Dermis microvascular lymphatic vessel endothelial cell (primary cell): ENCODE results near the gene FCGR3A. TPM values are rescaled to one million over a fixed set of nuclear protein-coding genes. Genes with fewer than 3 reads are reported as not detected.

Experiments used
- DNase-seq, 2 donors: peaks; one replicate each; pipeline versions ENCODE4 v3.0.0 to v3.0.0-alpha.2; 2010; ENCODE audit warnings: low read depth in 2 of 2
- total RNA-seq: library from RNA; depleted of rRNA; stranded (reverse); fragments of >200 nt; gene quantifications from 2 replicates; pipeline ENCODE4 v1.2.1, GENCODE V29; 2014

Gene FCGR3A
- total RNA-seq, 1 donor from 2014 or later = not detected

DNA sequence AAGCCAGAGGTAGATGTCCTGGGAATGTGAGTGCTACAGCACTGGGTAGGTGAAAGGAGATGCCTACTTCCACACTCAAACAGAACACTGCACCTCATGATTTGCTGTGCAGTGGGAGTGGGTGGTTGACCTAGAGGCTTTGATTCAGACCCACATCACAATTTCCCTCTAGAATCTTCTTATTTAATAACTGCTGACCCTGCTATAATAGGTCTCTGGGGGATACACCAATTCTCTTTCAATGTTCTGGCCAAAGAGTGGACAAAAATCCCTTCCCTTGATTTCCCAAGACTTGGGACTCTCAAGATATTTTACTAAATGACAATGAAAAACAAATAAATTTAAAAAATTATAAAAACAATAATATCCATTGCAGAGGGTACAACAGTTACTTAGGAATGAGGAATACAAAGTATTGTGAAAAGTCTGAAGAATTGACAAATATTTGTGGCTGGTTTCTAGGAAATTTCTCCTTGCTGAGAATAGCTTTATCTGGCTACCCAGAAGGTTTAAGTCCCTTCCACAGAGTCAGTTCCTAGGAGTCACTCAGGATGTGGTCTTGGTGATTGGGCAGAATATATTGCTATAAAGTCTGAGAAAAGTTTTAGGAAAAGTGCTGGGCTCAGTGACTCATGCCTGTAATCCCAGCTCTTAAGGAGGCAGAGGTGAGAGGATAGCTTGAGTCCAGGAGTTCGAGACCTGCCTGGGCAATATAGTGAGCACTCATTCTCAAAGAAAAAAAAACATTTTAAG, 46.8 kb downstream of the FCGR3A start:
- DNase-seq = no peak

DNA sequence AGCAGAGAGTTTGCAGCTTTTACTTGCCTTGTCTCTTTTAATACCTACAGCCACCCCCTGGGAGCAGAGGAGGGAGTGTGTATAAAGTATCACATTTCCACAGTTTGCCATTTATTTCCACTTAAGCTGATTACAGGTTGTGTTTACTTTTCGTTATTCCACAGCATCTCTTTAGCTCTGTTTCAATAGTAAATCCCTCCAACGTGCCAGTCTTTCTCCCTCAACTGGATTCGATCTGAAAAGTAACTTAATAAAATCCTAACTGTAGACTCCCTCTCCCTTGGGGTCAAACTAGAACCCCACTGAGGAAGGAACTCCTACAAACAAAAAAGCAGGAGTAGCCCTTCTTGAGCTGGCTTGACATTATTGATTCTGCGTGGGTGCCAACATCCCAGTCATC, 47.4 kb downstream of the FCGR3A start:
- no peak for DNase-seq

DNA sequence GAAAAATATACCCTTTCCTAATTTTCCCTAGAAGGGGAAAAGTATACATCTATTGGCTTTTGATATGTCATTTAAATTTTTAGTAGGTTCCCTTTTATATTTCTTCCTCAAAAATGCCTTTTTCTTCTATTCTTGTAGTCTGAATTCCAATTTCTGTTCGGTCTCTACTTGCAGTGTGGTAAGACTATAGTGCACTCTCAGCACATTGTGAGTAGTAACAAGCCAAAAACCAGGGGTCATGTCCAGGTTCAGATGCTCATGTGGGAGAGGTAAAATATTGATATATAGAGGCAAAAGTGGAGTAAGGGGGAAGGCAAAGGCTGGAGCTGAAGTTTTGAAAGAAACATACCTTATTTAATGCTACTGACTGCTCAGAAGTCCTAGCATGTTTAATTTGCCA, 48.4 kb downstream of the FCGR3A start:
- no peak for DNase-seq

DNA sequence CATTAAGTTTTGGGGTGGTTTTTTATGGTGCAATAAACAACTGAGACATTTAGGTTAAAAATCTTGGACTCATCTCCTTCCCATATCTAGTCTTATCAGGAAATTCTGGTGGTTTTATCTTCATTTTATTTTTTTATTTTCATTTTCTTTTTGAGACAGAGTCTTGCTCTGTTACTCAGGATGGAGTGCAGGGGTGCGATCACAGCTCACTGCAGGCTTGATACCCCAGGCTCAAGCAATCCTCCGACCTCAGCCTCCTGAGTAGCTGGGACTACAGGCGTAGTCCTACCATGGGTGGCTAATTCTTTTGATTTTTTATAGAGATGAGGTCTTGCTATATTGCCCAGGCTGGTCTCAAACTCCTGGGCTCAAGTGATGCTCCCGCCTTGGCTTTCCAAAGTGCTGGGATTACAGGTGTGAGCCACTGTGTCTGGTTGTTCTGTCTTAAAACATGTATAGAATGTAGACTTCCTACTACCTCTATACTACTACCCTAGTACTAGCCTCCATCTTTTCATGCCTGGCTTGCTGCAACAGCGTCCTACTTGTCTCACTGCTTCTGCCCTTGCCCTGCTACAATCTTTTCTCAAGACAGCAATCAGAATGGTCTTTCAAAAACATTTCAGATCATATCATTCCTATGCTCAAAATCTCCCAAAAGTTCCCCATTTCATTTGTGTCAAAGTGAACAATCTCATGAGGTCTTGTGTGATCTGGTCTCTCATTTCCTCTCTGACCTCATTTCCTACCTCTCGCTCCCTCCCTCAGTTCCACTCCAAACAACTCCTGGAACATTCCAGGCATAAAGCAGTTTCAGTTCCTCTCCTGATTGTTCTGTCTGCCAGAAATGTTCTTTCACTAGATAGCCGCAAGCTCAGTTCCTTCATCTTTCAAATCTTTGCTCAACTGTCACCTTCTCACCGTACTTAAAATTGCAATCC, 50.2 kb downstream of the FCGR3A start:
- peak; percentile 49 to 70 for DNase-seq

DNA sequence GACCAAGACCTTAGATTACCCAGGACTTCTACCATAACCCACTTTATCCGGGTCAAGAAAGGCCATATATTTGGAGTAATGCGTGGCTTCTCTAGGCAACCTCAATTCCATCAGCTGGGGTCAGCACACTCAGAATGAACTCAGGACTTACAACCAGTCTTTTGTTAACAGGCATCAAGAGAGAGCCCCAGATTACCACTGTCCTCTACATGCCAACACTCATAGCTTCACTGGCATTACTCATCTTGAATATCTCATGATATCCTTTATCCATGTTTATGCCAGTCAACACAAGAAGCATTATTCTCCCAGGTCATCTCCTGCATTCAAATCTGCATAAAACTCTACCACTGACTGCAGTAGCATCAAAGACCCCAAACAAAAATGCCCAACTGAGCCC, 51.0 kb downstream of the FCGR3A start:
- DNase-seq = no peak

DNA sequence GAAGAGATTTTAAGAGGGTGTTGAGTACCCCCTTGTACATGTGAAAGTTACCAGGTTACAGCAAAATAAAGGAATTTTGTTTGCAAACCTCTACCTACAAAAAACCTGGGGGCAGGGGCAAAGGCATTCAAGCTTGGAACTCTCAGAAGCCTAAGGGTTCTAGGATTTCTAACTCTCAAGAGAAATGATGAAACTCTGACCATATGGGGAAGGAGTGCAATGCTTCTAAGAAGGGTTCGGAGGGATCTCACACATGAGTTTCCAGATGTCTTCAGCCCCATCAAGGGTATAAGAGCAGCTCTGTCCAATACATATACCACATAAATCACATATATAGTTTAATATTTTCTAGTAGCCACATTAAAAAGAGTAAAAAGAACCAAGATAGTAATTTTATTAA, 51.7 kb downstream of the FCGR3A start:
- no peak for DNase-seq

DNA sequence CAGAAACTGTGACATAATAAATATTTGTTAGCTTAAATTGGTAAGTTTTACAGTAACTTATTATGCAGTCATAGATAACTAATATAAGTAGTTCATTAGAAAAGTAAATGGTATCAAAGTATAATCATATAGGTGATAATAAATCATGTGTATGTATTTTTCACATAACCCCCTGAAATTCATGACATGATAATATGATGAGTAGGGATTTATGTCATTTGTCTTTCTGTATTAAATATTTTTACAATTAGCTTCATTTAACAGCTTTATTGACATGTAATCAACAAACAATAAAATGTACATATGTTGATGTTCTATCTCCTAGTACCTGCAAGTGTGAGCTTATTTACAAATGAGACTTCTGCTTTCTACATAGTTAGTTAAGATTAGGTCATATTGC, 54.1 kb downstream of the FCGR3A start:
- DNase-seq = no peak

DNA sequence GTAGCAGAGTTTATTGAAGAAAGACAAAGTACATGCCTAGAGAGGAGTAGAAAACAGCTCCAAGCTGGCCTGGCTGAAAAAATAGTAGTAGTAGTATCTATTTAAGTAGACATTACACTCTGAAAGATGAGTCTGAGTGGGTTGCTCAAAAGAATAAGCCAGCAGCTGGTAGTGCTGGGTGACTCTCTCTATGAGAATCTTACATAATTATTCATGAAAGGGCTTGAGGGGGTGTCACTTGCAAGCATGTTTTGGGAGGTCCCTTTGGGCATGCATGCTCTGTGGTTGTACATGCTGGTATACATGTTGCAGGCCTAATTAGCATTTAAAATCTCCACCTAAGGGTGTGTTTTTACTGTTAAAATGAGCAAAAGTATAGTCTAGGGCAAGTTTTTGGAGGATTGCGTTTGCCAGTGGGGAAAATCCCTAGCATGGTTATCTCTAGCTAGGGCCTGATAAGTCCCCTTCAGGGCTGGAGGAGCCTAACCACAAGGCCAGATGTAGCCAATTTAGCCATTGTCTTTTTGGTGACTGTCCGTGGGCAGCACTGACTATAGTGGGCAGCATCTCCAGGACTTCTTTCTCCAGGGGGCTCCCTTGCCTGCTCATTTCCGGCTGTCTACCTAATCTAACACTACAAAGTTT, 55.4 kb downstream of the FCGR3A start:
- no peak for DNase-seq

DNA sequence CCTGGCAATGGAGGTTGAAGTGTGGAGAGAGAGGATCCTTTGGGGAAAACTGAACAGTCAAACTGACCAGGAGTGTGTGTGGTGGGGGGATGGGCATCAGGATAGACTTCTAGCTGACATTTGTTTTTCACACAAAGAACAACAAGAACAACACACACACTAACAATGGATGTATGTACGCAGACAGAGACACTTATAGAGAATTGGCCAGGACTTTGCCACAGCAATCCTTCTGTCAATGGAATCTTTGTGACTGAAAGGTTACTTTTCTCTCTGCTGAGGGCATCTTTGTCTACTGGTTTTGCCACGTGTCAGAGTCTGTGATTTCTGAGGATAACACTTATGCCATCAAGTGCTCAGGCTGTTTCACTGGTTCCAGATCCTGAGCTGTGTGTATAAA, 56.8 kb downstream of the FCGR3A start:
- no peak for DNase-seq

Other genes starting within 250 kb of the FCGR3A start
- 1.5 and 2.0 TPM in 2 replicates for gene MPZ, start 239.8 kb downstream of the FCGR3A start, total RNA-seq
- 18.0 and 21.5 TPM in 2 replicates for gene SDHC, start 235.4 kb downstream of the FCGR3A start, total RNA-seq
- not detected in 2 replicates for gene CFAP126, start 181.9 kb downstream of the FCGR3A start, total RNA-seq
- 0.64 and 3.7 TPM in 2 replicates for gene FCGR2A, start 44.4 kb downstream of the FCGR3A start, total RNA-seq
- 0.13 and 1.5 TPM in 2 replicates for gene HSPA6, start 25.3 kb downstream of the FCGR3A start, total RNA-seq
- gene FCGR3B, start 81.4 kb upstream of the FCGR3A start, total RNA-seq = not detected in 2 replicates
- gene FCGR2B, start 113.3 kb upstream of the FCGR3A start, total RNA-seq = not detected in 2 replicates
- 0.13 TPM in 1 of 2 replicates, not detected in the other for gene FCRLA, start 157.4 kb upstream of the FCGR3A start, total RNA-seq
- 0.38 and 0.51 TPM in 2 replicates for gene FCRLB, start 171.7 kb upstream of the FCGR3A start, total RNA-seq
- gene DUSP12, start 200.0 kb upstream of the FCGR3A start, total RNA-seq = 28.5 and 32.2 TPM in 2 replicates
- gene ATF6, start 216.5 kb upstream of the FCGR3A start, total RNA-seq = 51.5 and 69.3 TPM in 2 replicates